22Rv1 (cell line): ENCODE data around the gene CTBP2.

Experiments used
- CTCF ChIP-seq: fragments of 450-650 bp; IDR thresholded peaks from 2 replicates; pipeline ENCODE4 v1.5.1; 2017; ENCODE audit warnings: mild to moderate bottlenecking
- ZFX ChIP-seq: fragments of 450-650 bp; IDR thresholded peaks from 2 replicates; pipeline ENCODE4 v1.6.1; 2017; ENCODE audit warnings: antibody characterized with exemption, borderline replicate concordance

GRCh38 chr10:125190414-125190813 is 30.1 kb upstream of the CTBP2 start:
- no peak for TF ChIP-seq CTCF
- TF ChIP-seq ZFX: no peak
